SK-N-SH treated with all-trans-retinoic acid at 6 μM for 48 hours (cell line): Measurements from ENCODE around the gene EMC8.

Experiments
- ATAC-seq: fragments of 200-7000 bp; cut with Tn5 transposase; 3 replicates; pipeline ENCODE4 v1.9.1; 2020; ENCODE audit warnings: mild to moderate bottlenecking, moderate library complexity
- ARNTL ChIP-seq: fragments of 450-650 bp; formaldehyde crosslinking; IDR thresholded peaks from 2 replicates; pipeline ENCODE4 v1.5.0; 2020; ENCODE audit warnings: low read depth, mild to moderate bottlenecking, moderate library complexity, borderline replicate concordance
- BACH2 ChIP-seq: fragments of 250-450 bp; sonication (Bioruptor Pico); IDR thresholded peaks from 2 replicates; pipeline ENCODE4 v1.9.0; 2021; ENCODE audit warnings: mild to moderate bottlenecking, borderline replicate concordance
- CSDC2 ChIP-seq: fragments of 250-450 bp; sonication (Bioruptor Pico); IDR thresholded peaks from 2 replicates; pipeline ENCODE4 v1.5.0; 2020; ENCODE audit warnings: mild to moderate bottlenecking, moderate library complexity
- ESRRG ChIP-seq: fragments of 250-450 bp; sonication (Bioruptor Pico); IDR thresholded peaks from 2 replicates; pipeline ENCODE4 v1.6.1; 2021; ENCODE audit warnings: mild to moderate bottlenecking
- GLIS3 ChIP-seq: fragments of 250-450 bp; sonication (Bioruptor Pico); IDR thresholded peaks from 2 replicates; pipeline ENCODE4 v1.5.0; 2020; ENCODE audit warnings: mild to moderate bottlenecking, moderate library complexity
- ISL1 ChIP-seq: fragments of 250-450 bp; sonication (Bioruptor Pico); IDR thresholded peaks from 2 replicates; pipeline ENCODE4 v2.1.2; 2022; ENCODE audit warnings: mild to moderate bottlenecking, moderate library complexity
- OSR1 ChIP-seq: fragments of 250-450 bp; sonication (Bioruptor Pico); IDR thresholded peaks from 2 replicates; pipeline ENCODE4 v1.8.0; 2022; ENCODE audit warnings: moderate library complexity, mild to moderate bottlenecking, inconsistent platforms
- PPARA ChIP-seq: fragments of 250-450 bp; sonication (Bioruptor Pico); IDR thresholded peaks from 2 replicates; pipeline ENCODE4 v1.5.0; 2020; ENCODE audit warnings: mild to moderate bottlenecking, borderline replicate concordance
- SNAI2 ChIP-seq: fragments of 250-450 bp; sonication (Bioruptor Pico); IDR thresholded peaks from 2 replicates; pipeline ENCODE4 v1.5.0; 2020; ENCODE audit warnings: mild to moderate bottlenecking, moderate library complexity
- TCF4 ChIP-seq: fragments of 250-450 bp; sonication (Bioruptor Pico); IDR thresholded peaks from 2 replicates; pipeline ENCODE4 v1.8.0; 2021; ENCODE audit warnings: mild to moderate bottlenecking, moderate library complexity, borderline replicate concordance
- TOX ChIP-seq: fragments of 250-450 bp; sonication (Bioruptor Pico); IDR thresholded peaks from 2 replicates; pipeline ENCODE4 v1.8.0; 2021; ENCODE audit warnings: mild to moderate bottlenecking, moderate library complexity, borderline replicate concordance
- ZC3H10 ChIP-seq: fragments of 250-450 bp; sonication (Bioruptor Pico); IDR thresholded peaks from 2 replicates; pipeline ENCODE4 v1.5.1; 2021; ENCODE audit warnings: mild to moderate bottlenecking, moderate library complexity
- ZFP30 ChIP-seq: fragments of 450-650 bp; formaldehyde crosslinking; IDR thresholded peaks from 2 replicates; pipeline ENCODE4 v1.5.0; 2022; ENCODE audit warnings: mild to moderate bottlenecking, moderate library complexity
- ZNF565 ChIP-seq: fragments of 450-650 bp; formaldehyde crosslinking; conservative IDR thresholded peaks from 2 replicates; pipeline ENCODE4 v1.5.0; 2020; ENCODE audit warnings: low read depth, mild to moderate bottlenecking, moderate library complexity
- ZNF70 ChIP-seq: fragments of 450-650 bp; formaldehyde crosslinking; IDR thresholded peaks from 2 replicates; pipeline ENCODE4 v1.5.0; 2020; ENCODE audit warnings: mild to moderate bottlenecking, moderate library complexity
- ZNF8 ChIP-seq: fragments of 450-650 bp; formaldehyde crosslinking; IDR thresholded peaks from 2 replicates; pipeline ENCODE4 v1.5.0; 2020; ENCODE audit warnings: mild to moderate bottlenecking, moderate library complexity
- TF ChIP-seq, protein P1 (sequence below): fragments of 250-450 bp; sonication (Bioruptor Pico); IDR thresholded peaks from 2 replicates; pipeline ENCODE4 v1.8.0; 2021; ENCODE audit warnings: low read depth, mild to moderate bottlenecking, moderate library complexity, borderline replicate concordance
- TF ChIP-seq, protein P2 (sequence below): fragments of 250-450 bp; sonication (Bioruptor Pico); IDR thresholded peaks from 2 replicates; pipeline ENCODE4 v1.5.1; 2020; ENCODE audit warnings: low read depth, mild to moderate bottlenecking, moderate library complexity
- TF ChIP-seq, protein P3 (sequence below): fragments of 250-450 bp; sonication (Bioruptor Pico); IDR thresholded peaks from 2 replicates; pipeline ENCODE4 v1.8.0; 2020; ENCODE audit warnings: mild to moderate bottlenecking, moderate library complexity, borderline replicate concordance

The EMC8 gene

DNA sequence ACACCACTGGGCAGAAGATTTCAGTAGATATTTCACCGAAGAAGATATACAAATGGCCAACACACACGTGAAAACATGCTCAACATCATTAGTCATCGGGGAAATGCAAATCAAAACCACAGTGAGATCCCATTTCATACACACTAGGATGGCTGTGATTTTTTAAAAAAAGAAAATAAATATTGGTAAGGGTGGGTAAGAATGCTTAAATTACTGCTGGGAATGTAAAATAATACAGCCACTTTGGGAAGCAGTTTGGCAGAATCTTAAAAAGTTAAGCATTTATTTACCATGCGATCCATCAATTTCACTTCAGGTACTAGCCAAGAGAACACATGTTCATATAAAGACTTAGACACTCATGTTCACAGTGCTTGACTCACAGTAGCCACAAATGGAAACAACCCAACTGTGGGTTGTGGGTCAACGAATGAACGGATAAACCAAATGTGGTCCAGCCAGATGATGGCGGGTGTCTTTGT lies 42.0 kb downstream of the EMC8 start (continued):
- TF ChIP-seq, protein P1, sequence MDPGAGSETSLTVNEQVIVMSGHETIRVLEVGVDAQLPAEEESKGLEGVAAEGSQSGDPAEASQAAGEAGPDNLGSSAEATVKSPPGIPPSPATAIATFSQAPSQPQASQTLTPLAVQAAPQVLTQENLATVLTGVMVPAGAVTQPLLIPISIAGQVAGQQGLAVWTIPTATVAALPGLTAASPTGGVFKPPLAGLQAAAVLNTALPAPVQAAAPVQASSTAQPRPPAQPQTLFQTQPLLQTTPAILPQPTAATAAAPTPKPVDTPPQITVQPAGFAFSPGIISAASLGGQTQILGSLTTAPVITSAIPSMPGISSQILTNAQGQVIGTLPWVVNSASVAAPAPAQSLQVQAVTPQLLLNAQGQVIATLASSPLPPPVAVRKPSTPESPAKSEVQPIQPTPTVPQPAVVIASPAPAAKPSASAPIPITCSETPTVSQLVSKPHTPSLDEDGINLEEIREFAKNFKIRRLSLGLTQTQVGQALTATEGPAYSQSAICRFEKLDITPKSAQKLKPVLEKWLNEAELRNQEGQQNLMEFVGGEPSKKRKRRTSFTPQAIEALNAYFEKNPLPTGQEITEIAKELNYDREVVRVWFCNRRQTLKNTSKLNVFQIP (CRISPR knock-in tag): no peak
- TF ChIP-seq TCF4 (CRISPR knock-in tag): no peak

DNA sequence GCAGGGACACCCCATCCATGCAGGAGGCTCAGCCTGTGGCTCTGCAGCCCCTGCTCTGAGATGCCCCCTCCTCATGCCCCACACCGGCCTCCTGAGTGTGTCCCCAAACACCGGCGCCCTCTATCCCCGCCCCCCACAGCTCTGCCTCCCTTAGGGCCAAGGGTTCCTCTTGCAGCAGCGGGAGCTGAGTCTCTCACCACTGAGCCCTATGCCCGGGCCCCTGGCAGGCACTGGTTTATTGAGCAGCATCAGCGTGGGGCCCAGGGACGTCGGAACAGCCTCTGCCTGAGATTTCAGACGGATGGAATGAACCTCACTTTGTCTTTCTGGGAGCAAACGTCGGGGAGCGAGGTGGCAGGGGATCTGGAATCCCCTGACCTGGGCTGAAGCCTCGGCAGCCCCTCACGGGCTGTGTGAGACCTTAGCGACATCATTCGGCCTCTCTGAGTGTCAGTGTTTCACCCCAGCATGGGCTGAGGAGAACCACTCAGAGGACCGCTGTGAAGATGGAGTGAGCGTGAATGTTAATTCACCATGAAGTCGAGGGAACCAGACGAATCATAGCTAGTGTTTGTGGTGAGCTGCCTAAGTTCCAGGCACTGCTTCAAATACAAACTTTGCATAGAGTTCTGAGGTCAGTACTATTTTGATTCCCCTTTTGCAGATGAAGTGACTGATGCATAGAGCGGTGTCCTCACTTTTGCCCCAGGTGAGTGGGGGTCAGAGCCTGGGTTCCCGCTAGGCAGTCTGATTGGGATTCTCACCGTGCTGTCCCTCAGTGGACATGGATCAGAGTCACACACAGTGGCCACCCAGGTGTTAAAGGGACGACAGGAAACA lies 43.2 kb downstream of the EMC8 start:
- no peak for TF ChIP-seq ESRRG (CRISPR knock-in tag)
- TF ChIP-seq, protein P2, sequence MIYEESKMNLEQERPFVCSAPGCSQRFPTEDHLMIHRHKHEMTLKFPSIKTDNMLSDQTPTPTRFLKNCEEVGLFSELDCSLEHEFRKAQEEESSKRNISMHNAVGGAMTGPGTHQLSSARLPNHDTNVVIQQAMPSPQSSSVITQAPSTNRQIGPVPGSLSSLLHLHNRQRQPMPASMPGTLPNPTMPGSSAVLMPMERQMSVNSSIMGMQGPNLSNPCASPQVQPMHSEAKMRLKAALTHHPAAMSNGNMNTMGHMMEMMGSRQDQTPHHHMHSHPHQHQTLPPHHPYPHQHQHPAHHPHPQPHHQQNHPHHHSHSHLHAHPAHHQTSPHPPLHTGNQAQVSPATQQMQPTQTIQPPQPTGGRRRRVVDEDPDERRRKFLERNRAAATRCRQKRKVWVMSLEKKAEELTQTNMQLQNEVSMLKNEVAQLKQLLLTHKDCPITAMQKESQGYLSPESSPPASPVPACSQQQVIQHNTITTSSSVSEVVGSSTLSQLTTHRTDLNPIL: no peak
- no peak for TF ChIP-seq GLIS3 (CRISPR knock-in tag)
- TF ChIP-seq, protein P1 (CRISPR knock-in tag): no peak
- TF ChIP-seq ZNF8 (CRISPR knock-in tag): no peak
- ATAC-seq: no peak

DNA sequence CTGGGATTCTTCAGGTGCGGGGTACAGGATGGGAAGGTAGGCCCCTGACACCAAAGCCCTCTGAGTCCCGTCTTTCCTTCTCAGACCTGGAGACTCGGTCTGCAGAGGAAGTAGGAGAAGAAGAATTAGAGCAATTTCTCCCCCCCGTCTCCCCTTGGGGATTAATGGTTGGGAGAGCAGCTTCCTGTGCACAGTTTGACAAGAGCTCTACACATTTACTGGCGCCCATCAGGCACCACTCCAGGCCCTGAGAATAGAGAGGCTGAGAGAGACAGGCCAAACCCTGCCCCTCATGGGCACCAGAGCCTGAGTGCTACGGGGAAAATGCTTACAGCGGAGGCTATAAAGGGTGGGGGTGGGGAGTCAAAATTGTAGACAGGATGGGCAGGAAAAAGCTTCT lies 44.9 kb downstream of the EMC8 start:
- no peak for ATAC-seq
- TF ChIP-seq TCF4 (CRISPR knock-in tag) (no peak), ISL1 (CRISPR knock-in tag) (no peak), ESRRG (CRISPR knock-in tag) (no peak), ZNF70 (CRISPR knock-in tag) (no peak), ARNTL (CRISPR knock-in tag) (no peak), TOX (CRISPR knock-in tag) (no peak), OSR1 (CRISPR knock-in tag) (no peak), CSDC2 (no peak), GLIS3 (CRISPR knock-in tag) (no peak)
- TF ChIP-seq, protein P3, sequence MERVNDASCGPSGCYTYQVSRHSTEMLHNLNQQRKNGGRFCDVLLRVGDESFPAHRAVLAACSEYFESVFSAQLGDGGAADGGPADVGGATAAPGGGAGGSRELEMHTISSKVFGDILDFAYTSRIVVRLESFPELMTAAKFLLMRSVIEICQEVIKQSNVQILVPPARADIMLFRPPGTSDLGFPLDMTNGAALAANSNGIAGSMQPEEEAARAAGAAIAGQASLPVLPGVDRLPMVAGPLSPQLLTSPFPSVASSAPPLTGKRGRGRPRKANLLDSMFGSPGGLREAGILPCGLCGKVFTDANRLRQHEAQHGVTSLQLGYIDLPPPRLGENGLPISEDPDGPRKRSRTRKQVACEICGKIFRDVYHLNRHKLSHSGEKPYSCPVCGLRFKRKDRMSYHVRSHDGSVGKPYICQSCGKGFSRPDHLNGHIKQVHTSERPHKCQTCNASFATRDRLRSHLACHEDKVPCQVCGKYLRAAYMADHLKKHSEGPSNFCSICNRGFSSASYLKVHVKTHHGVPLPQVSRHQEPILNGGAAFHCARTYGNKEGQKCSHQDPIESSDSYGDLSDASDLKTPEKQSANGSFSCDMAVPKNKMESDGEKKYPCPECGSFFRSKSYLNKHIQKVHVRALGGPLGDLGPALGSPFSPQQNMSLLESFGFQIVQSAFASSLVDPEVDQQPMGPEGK (CRISPR knock-in tag): no peak
- TF ChIP-seq, protein P2: no peak
- TF ChIP-seq, all 23 proteins: peak for 0

DNA sequence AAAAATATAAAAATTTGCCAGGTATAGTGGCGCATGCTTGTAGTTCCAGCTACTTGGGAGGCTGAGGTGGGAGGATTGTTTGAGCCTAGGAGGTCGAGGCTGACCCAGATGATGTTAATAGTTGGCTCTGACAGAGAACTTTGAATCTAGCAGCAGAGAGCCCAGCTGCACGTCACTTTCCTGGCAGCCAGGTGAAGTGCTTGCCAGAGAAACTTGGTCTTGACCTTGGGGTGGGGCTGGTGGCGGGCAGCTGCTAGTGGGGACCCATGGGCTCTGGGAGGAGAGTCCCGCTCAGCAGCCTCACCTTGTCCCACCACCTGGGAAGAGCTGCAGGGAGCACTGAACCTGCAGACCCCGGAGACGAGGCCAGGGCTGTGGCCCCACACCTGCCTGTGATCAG lies 45.4 kb downstream of the EMC8 start:
- ATAC-seq: no peak

More for the DNA sequence above, 45.4 kb downstream of the EMC8 start:
- TF ChIP-seq ARNTL (CRISPR knock-in tag): no peak
- TF ChIP-seq BACH2 (CRISPR knock-in tag): no peak
- TF ChIP-seq, protein P2: no peak
- no peak for TF ChIP-seq ZNF8 (CRISPR knock-in tag)
- TF ChIP-seq ZC3H10: no peak
- TF ChIP-seq, protein P3 (CRISPR knock-in tag): no peak
- TF ChIP-seq ZFP30 (CRISPR knock-in tag): no peak
- no peak for TF ChIP-seq TCF4 (CRISPR knock-in tag)
- TF ChIP-seq CSDC2: no peak
- no peak for TF ChIP-seq ZNF565 (CRISPR knock-in tag)
- no peak for TF ChIP-seq ISL1 (CRISPR knock-in tag)
- no peak for TF ChIP-seq PPARA
- no peak for TF ChIP-seq SNAI2 (CRISPR knock-in tag)
- TF ChIP-seq, all 23 proteins: peak for 0
